A549 (cell line): Measurements from ENCODE around the gene ONECUT2. TPM values are rescaled to one million over a fixed set of nuclear protein-coding genes. Genes with fewer than 3 reads are reported as not detected.
A peak's percentile ranks its signal among the peaks of the same experiment; 100 is the strongest.

Source experiments
- ATAC-seq, 2 experiments: fragments of 200-7000 bp in 1 of 2; fragments of >200 bp in 1 of 2; cut with Nextera tagmentation in 1 of 2; cut with Tn5 transposase in 1 of 2; 3 replicates each; pipeline versions ENCODE4 v1.8.0 to v1.9.1; 2018 to 2020; ENCODE audit warnings: mild to moderate bottlenecking in 1 of 2, moderate library complexity in 1 of 2
- CTCF ChIA-PET: fragments of 300-600 bp; sonication (Branson Sonifier 250); formaldehyde crosslinking; extraction: SDS; loops from one replicate; lab custom pipeline; 2021; ENCODE audit warnings: antibody characterized with exemption, inconsistent platforms; lab: Yijun Ruan, JAX
- POLR2A ChIA-PET: fragments of 350-600 bp; formaldehyde crosslinking; extraction: SDS; loops from one replicate; lab custom pipeline; 2021; ENCODE audit warnings: antibody characterized with exemption, inconsistent platforms; lab: Yijun Ruan, JAX
- DNase-seq, 2 experiments: peaks; one replicate each; pipeline versions ENCODE4 v3.0.0 to v3.0.0-alpha.2; 2011 to 2016; ENCODE audit warnings: low read depth in 1 of 2, low spot score in 1 of 2
- FAIRE-seq: peaks from 2 replicates; lab custom pipeline; 2011; peaks lifted over from hg19 to GRCh38; lab: Jason Lieb, UNC
- H3K27ac ChIP-seq, 2 experiments: fragments of >200 bp; sonication (Bioruptor Twin); formaldehyde crosslinking; 3 replicates each; pipeline ENCODE4 v1.5.1; 2016 to 2017
- H3K4me1 ChIP-seq: fragments of >200 bp; sonication (Bioruptor Twin); formaldehyde crosslinking; 3 replicates; pipeline ENCODE4 v1.6.1; 2016
- H3K4me2 ChIP-seq: fragments of >200 bp; sonication (Bioruptor Twin); formaldehyde crosslinking; 3 replicates; pipeline ENCODE4 v1.6.1; 2016
- H3K4me3 ChIP-seq: fragments of >200 bp; sonication (Bioruptor Twin); formaldehyde crosslinking; 3 replicates; pipeline ENCODE4 v1.5.1; 2016
- H3K9me3 ChIP-seq: fragments of >200 bp; sonication (Bioruptor Twin); formaldehyde crosslinking; 3 replicates; pipeline ENCODE4 v1.6.1; 2016
- BHLHE40 ChIP-seq: IDR thresholded peaks from 2 replicates; pipeline ENCODE4 v1.6.1; 2012; ENCODE audit warnings: low read depth, low read length, inconsistent platforms
- CBX2 ChIP-seq: fragments of 200-600 bp; sonication (generic); IDR thresholded peaks from 2 replicates; pipeline ENCODE4 v1.6.1; 2016; ENCODE audit warnings: low read depth, mild to moderate bottlenecking, borderline replicate concordance
- CHD4 ChIP-seq: fragments of 200-600 bp; sonication (generic); IDR thresholded peaks from 2 replicates; pipeline ENCODE4 v1.6.1; 2016; ENCODE audit warnings: antibody characterized with exemption, mild to moderate bottlenecking, borderline replicate concordance
- ESRRA ChIP-seq: fragments of 150-350 bp; IDR thresholded peaks from 2 replicates; pipeline ENCODE4 v1.6.1; 2014; ENCODE audit warnings: mild to moderate bottlenecking, low read length, borderline replicate concordance
- FOSB ChIP-seq: fragments of 250-450 bp; sonication (Bioruptor Pico); IDR thresholded peaks from 2 replicates; pipeline ENCODE4 v1.5.0; 2020; ENCODE audit warnings: mild to moderate bottlenecking, moderate library complexity
- JUNB ChIP-seq: fragments of >200 bp; sonication (Bioruptor Twin); formaldehyde crosslinking; IDR thresholded peaks from 2 replicates; pipeline ENCODE4 v1.6.1; 2016
- MAZ ChIP-seq: fragments of 150-350 bp; IDR thresholded peaks from 2 replicates; pipeline ENCODE4 v1.6.1; 2014; ENCODE audit warnings: antibody characterized with exemption, low read depth, low read length, borderline replicate concordance
- NPAS2 ChIP-seq: fragments of 250-450 bp; sonication (Bioruptor Pico); IDR thresholded peaks from 2 replicates; pipeline ENCODE4 v1.8.0; 2022; ENCODE audit warnings: mild to moderate bottlenecking, moderate library complexity, borderline replicate concordance
- PHF8 ChIP-seq: fragments of 200-600 bp; sonication (generic); IDR thresholded peaks from 2 replicates; pipeline ENCODE4 v1.6.1; 2016; ENCODE audit warnings: low read depth, mild to moderate bottlenecking, antibody characterized with exemption, moderate library complexity, borderline replicate concordance
- POLR2A ChIP-seq: IDR thresholded peaks from 2 replicates; pipeline ENCODE4 v1.6.1; 2012; ENCODE audit warnings: mild to moderate bottlenecking, low read length
- RAD21 ChIP-seq, 2 experiments: fragments of >200 bp in 1 of 2; sonication (Bioruptor Twin) in 1 of 2; formaldehyde crosslinking in 1 of 2; IDR thresholded peaks in 1 of 2; conservative IDR thresholded peaks in 1 of 2; 2 replicates in 1 of 2; 3 replicates in 1 of 2; pipeline ENCODE4 v1.6.1; 2012 to 2018; ENCODE audit warnings: inconsistent platforms in 1 of 2
- RARB ChIP-seq: fragments of 250-450 bp; sonication (Bioruptor Pico); IDR thresholded peaks from 2 replicates; pipeline ENCODE4 v1.8.0; 2021; ENCODE audit warnings: mild to moderate bottlenecking, moderate library complexity
- RCOR1 ChIP-seq: fragments of 150-350 bp; IDR thresholded peaks from 2 replicates; pipeline ENCODE4 v1.6.1; 2014; ENCODE audit warnings: antibody characterized with exemption, low read length, low read depth
- SMC3 ChIP-seq: fragments of >200 bp; sonication (Bioruptor Twin); formaldehyde crosslinking; IDR thresholded peaks from 3 replicates; pipeline ENCODE4 v1.6.1; 2018; ENCODE audit warnings: inconsistent platforms
- ZNF302 ChIP-seq: fragments of 250-450 bp; sonication (Bioruptor Pico); IDR thresholded peaks from 2 replicates; pipeline ENCODE4 v1.9.0; 2021; ENCODE audit warnings: inconsistent platforms, mild to moderate bottlenecking, moderate library complexity
- ZSCAN20 ChIP-seq: fragments of 250-450 bp; sonication (Bioruptor Pico); IDR thresholded peaks from 2 replicates; pipeline ENCODE4 v1.8.0; 2022; ENCODE audit warnings: mild to moderate bottlenecking, moderate library complexity
- whole genome bisulfite sequencing: methylation state at CpG from one replicate; pipeline ENCODE4 v1.1.6; 2017; ENCODE audit errors: missing lambda C conversion rate; 5-methylcytosine and 5-hydroxymethylcytosine counted together
- polyA plus RNA-seq, 4 experiments: library from polyadenylated mRNA; depleted of rRNA in 3 of 4; stranded (reverse); fragments of >200 nt; fragmentation: RNase III in 1 of 4; extraction: RNeasy Plus Mini Kit Qiagen cat#74134 plus additional on column Dnase treatment in 1 of 4; gene quantifications; 2 replicates in 3 of 4; 3 replicates in 1 of 4; pipeline ENCODE4 v1.2.3, GENCODE V29; 2011 to 2017
- TF ChIP-seq, protein P1 (sequence below): fragments of 250-450 bp; sonication (Bioruptor Pico); IDR thresholded peaks from 2 replicates; pipeline ENCODE4 v1.5.0; 2021; ENCODE audit warnings: mild to moderate bottlenecking, moderate library complexity, borderline replicate concordance
- TF ChIP-seq, protein P2 (sequence below): fragments of 200-600 bp; sonication (generic); IDR thresholded peaks from 2 replicates; pipeline ENCODE4 v1.6.1; 2016; ENCODE audit warnings: antibody characterized with exemption, mild to moderate bottlenecking, moderate library complexity
- TF ChIP-seq, protein P3 (sequence below): fragments of >200 bp; sonication (Bioruptor Twin); formaldehyde crosslinking; IDR thresholded peaks from 3 replicates; pipeline ENCODE4 v1.5.1; 2016

ONECUT2 gene
- polyA plus RNA-seq, 2 of the 4 experiments (the other 2 are of a cell fraction) = 0.45 to 0.62 TPM

DNA sequence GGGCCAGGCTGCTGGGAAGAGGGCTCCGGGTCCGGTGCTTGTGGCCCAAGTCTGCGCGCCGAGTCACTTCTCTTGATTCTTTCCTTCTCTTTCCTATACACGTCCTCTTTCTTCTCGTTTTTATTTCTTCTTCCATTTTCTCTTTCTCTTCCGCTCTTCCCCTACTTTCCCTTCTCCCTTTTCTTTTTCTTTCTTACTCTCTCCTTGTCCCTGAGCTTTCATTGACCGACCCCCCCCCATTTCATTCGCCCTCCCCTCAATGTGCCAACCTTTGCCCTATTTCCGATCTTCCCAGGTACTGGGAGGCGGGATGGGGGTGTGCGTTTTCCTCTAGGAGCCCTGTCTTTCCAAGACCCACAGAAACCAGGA is 1.8 kb downstream of the ONECUT2 start:
- H3K4me2 ChIP-seq = peak overlapping the region; percentile 99
- DNase-seq (no peak), FAIRE-seq (no peak), ATAC-seq (no peak)
- H3K9me3 ChIP-seq = no peaks in the 10 kb centered on the region
- TF ChIP-seq ZSCAN20 (CRISPR knock-in tag) (no peak), RAD21 (conservative IDR thresholded peaks at IDR 0.05 in 1 of 2, IDR thresholded peaks at IDR 0.05 in 1 of 2) (no peak), POLR2A (no peak), BHLHE40 (no peak)
- TF ChIP-seq, protein P1, sequence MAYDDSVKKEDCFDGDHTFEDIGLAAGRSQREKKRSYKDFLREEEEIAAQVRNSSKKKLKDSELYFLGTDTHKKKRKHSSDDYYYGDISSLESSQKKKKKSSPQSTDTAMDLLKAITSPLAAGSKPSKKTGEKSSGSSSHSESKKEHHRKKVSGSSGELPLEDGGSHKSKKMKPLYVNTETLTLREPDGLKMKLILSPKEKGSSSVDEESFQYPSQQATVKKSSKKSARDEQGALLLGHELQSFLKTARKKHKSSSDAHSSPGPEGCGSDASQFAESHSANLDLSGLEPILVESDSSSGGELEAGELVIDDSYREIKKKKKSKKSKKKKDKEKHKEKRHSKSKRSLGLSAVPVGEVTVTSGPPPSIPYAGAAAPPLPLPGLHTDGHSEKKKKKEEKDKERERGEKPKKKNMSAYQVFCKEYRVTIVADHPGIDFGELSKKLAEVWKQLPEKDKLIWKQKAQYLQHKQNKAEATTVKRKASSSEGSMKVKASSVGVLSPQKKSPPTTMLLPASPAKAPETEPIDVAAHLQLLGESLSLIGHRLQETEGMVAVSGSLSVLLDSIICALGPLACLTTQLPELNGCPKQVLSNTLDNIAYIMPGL (CRISPR knock-in tag) = no peak
- WGBS = 85% methylated on average over 9 of the region's 13 CpGs
- H3K27ac ChIP-seq = no peak overlapping the region
- peaks cover 8% of the 10 kb centered on the region; the same call in 2 of the 3 replicates for H3K4me1 ChIP-seq
- H3K4me3 ChIP-seq = peak overlapping the region; percentile 61; the same call in 1 of the 3 replicates
- POLR2A ChIA-PET = no interaction called here
- CTCF ChIA-PET = interaction anchor here (0.5 to 2.9 kb wide), 12 partner anchors 10 to 689 kb away, joined by 3 to 27 read pairs (median 4); no protein-coding TSS in a partner anchor

DNA sequence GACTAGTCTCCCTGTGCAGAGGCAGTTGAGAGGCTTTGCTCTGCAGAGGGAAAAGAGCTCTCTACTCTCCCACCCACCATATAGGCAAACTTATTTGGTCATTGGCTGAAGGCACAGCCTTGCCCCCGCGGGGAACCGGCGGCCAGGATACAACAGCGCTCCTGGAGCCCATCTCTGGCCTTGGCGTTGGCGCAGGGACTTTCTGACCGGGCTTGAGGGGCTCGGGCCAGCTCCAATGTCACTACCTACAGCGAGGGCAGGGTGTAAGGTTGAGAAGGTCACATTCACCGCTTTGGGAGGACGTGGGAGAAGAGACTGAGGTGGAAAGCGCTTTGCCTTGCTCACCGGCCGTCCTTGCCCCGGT is 2.2 kb downstream of the ONECUT2 start:
- peak overlapping the region in 1 of 2 experiments; percentile 74; a peak in 3 of 6 replicates for H3K27ac ChIP-seq
- FAIRE-seq (no peak), DNase-seq (peak in 1 of 2 experiments; percentile 24), ATAC-seq (peak; percentile 32 to 50)
- H3K4me3 ChIP-seq = peak overlapping the region; percentile 61
- no peaks in the 10 kb centered on the region for H3K9me3 ChIP-seq
- CTCF ChIA-PET = interaction anchor here (0.5 to 3.1 kb wide), 18 partner anchors 10 to 689 kb away, joined by 3 to 32 read pairs (median 4); no protein-coding TSS in a partner anchor
- POLR2A ChIA-PET = no interaction called here
- H3K4me1 ChIP-seq = peaks cover 8% of the 10 kb centered on the region; the same call in 2 of the 3 replicates
- H3K4me2 ChIP-seq = peak overlapping the region; percentile 99
- TF ChIP-seq PHF8 = no peak
- TF ChIP-seq RCOR1 = no peak
- TF ChIP-seq ZNF302 (CRISPR knock-in tag) = no peak
- TF ChIP-seq MAZ = no peak
- TF ChIP-seq, protein P1 (CRISPR knock-in tag) = no peak
- TF ChIP-seq NPAS2 (CRISPR knock-in tag) = no peak
- no peak for TF ChIP-seq SMC3
- no peak for TF ChIP-seq CBX2
- no peak for TF ChIP-seq CHD4
- TF ChIP-seq, protein P2, sequence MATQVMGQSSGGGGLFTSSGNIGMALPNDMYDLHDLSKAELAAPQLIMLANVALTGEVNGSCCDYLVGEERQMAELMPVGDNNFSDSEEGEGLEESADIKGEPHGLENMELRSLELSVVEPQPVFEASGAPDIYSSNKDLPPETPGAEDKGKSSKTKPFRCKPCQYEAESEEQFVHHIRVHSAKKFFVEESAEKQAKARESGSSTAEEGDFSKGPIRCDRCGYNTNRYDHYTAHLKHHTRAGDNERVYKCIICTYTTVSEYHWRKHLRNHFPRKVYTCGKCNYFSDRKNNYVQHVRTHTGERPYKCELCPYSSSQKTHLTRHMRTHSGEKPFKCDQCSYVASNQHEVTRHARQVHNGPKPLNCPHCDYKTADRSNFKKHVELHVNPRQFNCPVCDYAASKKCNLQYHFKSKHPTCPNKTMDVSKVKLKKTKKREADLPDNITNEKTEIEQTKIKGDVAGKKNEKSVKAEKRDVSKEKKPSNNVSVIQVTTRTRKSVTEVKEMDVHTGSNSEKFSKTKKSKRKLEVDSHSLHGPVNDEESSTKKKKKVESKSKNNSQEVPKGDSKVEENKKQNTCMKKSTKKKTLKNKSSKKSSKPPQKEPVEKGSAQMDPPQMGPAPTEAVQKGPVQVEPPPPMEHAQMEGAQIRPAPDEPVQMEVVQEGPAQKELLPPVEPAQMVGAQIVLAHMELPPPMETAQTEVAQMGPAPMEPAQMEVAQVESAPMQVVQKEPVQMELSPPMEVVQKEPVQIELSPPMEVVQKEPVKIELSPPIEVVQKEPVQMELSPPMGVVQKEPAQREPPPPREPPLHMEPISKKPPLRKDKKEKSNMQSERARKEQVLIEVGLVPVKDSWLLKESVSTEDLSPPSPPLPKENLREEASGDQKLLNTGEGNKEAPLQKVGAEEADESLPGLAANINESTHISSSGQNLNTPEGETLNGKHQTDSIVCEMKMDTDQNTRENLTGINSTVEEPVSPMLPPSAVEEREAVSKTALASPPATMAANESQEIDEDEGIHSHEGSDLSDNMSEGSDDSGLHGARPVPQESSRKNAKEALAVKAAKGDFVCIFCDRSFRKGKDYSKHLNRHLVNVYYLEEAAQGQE = no peak
- no peak for TF ChIP-seq RAD21 (conservative IDR thresholded peaks at IDR 0.05 in 1 of 2, IDR thresholded peaks at IDR 0.05 in 1 of 2)
- TF ChIP-seq RARB (CRISPR knock-in tag) = no peak
- TF ChIP-seq, protein P3, sequence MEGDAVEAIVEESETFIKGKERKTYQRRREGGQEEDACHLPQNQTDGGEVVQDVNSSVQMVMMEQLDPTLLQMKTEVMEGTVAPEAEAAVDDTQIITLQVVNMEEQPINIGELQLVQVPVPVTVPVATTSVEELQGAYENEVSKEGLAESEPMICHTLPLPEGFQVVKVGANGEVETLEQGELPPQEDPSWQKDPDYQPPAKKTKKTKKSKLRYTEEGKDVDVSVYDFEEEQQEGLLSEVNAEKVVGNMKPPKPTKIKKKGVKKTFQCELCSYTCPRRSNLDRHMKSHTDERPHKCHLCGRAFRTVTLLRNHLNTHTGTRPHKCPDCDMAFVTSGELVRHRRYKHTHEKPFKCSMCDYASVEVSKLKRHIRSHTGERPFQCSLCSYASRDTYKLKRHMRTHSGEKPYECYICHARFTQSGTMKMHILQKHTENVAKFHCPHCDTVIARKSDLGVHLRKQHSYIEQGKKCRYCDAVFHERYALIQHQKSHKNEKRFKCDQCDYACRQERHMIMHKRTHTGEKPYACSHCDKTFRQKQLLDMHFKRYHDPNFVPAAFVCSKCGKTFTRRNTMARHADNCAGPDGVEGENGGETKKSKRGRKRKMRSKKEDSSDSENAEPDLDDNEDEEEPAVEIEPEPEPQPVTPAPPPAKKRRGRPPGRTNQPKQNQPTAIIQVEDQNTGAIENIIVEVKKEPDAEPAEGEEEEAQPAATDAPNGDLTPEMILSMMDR = no peak
- TF ChIP-seq FOSB (CRISPR knock-in tag) = no peak
- no peak for TF ChIP-seq JUNB
- no peak for TF ChIP-seq ESRRA
- 25% methylated on average over 13 of the region's 16 CpGs for WGBS
